ENCODE results near the gene PRR16.

Gene PRR16

GRCh38 chr5:120464627-120465435 is 731 bp downstream of the PRR16 start:
- peak; percentile 40 for DNase-seq

GRCh38 chr5:120465436-120465961 is 1.4 kb downstream of the PRR16 start:
- DNase-seq: peak; percentile 46

- no peak for DNase-seq
Measured at GRCh38 chr5:120466341-120467006, 2.4 kb downstream of the PRR16 start.

GRCh38 chr5:120471971-120472370 is 7.9 kb downstream of the PRR16 start:
- DNase-seq: no peak

DNA sequence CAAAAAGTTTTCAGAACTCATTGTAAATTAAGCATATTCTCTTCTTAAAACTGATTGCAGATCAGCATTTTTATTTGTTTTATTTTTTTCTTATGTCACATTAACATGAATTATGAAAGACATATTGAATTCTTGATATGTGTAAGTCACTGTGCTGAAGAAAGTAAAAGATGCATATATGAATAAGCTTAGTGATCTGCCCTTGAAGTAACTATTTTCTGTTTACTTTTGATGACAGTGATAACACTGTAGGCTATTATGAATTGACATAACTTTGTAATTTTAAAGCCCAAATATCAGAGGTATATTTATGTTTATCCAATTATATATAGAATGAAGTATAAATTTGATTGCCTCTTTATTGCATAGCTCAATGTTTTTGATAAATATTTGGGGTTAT is 8.8 kb downstream of the PRR16 start:
- no peak for DNase-seq

DNA sequence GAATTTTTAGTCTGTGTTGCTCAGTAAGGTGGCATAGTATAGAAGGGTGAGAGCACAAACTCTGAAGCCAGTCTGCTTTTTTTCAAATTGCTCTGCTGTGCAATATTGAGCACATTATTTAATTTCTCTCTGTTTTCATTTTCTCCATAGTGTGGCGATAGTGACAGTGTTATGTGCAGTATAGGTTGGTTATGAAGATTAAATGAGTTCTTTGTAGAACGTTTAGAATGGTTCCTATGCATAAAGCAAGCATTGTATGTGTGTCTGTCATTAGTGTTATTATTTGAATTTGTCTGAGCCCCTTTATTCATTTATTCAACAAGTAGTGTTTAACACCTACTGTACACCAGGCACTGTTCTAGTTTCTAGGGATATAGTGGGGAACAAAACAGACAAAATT is 9.2 kb downstream of the PRR16 start:
- DNase-seq: no peak

DNA sequence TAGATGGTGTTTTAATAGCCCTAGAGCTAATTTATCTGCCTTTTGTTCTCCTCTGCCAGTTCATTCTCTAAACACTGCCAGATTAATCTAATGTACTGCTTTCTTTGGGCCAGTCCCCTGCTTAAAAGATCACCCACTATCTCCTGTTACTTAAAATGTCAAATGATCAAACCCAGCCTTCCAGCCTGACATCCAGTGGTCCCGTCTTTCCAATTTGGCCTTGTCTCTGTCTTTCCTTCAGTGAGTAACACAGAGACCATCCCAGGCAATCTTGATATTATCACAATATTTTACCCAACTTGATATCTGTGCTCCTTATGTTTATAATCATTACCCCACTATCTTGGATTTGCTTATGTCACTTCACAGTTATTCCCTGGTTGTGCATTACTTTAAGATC is 12.0 kb downstream of the PRR16 start:
- no peak for DNase-seq

DNA sequence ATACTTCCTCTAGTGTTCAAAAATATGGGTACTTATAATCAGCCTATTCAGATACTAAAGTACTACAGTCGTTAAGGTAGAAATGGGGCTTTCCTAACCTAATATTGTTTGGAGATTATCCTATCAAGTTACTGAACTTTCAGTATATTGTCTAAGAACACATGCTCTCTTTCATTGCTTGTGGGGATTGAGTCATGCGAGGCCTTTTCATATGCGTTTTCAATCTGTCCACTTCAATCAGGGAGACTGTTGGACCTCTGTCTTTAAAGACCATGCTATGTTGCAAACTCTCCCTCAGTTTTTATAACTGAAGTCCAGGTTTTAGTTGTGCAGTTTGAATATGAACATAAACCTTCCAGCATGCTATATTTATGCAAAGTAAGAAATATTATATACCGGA is 15.0 kb downstream of the PRR16 start:
- no peak for DNase-seq

- no peak for DNase-seq
Measured at GRCh38 chr5:120499876-120500563, 35.9 kb downstream of the PRR16 start.

- DNase-seq: no peak
Measured at GRCh38 chr5:120502531-120502930, 38.4 kb downstream of the PRR16 start.

- DNase-seq: no peak
Measured at GRCh38 chr5:120503341-120503740, 39.2 kb downstream of the PRR16 start.

GRCh38 chr5:120504057-120504456 is 40.0 kb downstream of the PRR16 start:
- DNase-seq: no peak

GRCh38 chr5:120507197-120507596 is 43.1 kb downstream of the PRR16 start:
- DNase-seq: no peak

GRCh38 chr5:120507800-120508463 is 43.8 kb downstream of the PRR16 start:
- DNase-seq: no peak

GRCh38 chr5:120509053-120509452 is 45.0 kb downstream of the PRR16 start:
- no peak for DNase-seq

DNA sequence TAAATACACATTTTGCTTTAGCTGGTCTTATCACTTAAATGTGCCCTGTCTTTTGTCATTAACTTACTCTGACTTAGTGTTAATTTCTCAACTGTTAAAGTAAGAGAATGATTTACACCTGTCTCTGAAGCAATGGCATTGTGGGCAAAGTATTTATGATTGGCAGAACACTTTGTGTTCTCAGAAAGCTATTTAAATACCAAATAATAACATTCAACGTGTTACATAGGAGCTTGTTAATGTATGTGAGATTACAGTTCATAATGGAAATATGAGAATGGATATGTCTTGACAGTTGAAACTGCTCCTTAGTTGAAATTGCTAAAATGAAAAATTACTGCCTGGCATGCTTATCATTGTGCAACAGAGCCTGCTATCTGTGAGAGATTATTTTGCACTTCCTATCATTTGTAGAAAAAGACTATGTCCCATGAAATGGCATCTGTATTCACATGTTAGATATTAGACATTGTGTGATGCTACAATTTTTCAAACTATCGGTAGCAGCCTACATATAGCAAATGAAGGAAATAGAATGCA is 46.1 kb downstream of the PRR16 start:
- no peak for DNase-seq

DNA sequence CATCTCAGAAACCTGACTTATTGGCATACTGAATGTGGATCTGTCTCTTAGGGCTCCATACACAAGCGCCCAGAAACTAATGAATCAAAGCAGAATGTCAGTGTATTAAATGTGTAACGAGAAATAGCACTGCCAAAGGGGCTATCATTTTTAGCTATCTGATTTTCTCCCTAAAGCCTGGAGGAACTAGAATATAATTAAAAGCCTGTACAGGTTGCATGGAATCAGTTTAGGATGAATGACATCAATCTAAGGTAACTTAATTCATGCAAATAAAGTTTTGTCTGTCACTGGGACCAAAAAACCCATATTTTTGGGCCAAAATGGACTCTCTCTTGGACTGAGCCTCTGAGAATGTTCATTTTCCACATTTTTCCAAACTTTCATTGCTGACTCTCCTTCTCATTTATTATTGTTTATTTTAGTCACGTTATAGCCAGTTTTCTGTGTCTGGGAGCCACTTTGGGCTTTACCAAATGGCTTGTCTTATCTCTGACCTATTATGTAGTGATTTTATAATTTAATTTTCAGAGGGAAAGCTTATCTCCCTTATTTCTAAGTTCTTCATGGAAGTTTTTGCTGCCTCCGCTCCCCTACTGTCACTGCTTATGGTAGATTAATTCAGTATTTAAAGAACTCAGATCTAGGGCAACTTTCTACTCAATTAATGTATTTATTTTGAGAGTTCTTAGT is 47.0 kb downstream of the PRR16 start:
- DNase-seq: no peak

DNA sequence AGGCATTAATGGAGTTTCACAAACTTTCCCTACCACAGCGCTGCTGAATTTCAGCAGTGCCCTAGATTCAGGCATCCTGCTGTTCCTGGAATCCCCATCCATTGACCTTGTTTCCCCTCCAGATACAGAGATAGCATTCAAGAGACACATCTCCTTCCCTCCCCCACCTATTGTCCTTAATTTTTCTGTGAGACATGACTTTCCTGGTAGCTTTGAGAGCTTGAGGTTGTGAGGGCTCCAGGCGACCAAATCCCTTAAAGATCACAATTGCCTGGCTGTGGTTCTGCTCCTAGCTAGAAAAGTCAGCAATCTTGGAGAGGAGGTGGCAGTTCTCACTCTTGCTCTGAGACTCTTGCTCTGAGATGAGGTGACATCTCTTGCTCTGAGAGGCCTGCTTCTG is 48.0 kb downstream of the PRR16 start:
- no peak for DNase-seq

GRCh38 chr5:120512791-120513650 is 48.9 kb downstream of the PRR16 start:
- DNase-seq: no peak

GRCh38 chr5:120516805-120517204 is 52.7 kb downstream of the PRR16 start:
- DNase-seq: no peak

GRCh38 chr5:120517607-120518252 is 53.6 kb downstream of the PRR16 start:
- no peak for DNase-seq

All from NCI-H1105 treated with DMSO at 0.1 percent for 48 hours (cell line).